Mammary epithelial cell (primary cell): ENCODE data around the gene APOA1.

Source experiments
- CTCF ChIP-seq, 2 donors: IDR thresholded peaks in 1 of 2; conservative IDR thresholded peaks in 1 of 2; 2 replicates each; pipeline ENCODE4 v1.5.1; 2011 to 2012; ENCODE audit warnings: inconsistent platforms in 2 of 2, low read length in 2 of 2, mild to moderate bottlenecking in 2 of 2, control low read depth in 1 of 2, low read depth in 1 of 2; ENCODE audit not compliant: insufficient read depth in 1 of 2; ENCODE audit errors: extremely low read depth in 1 of 2
- EZH2 ChIP-seq: IDR thresholded peaks from 2 replicates; pipeline ENCODE4 v1.6.1; 2012; ENCODE audit warnings: low read length, inconsistent platforms, borderline replicate concordance

GRCh38 chr11:116814502-116814901 is 22.9 kb downstream of the APOA1 start:
- no peak for TF ChIP-seq CTCF (conservative IDR thresholded peaks at IDR 0.05 in 1 of 2, IDR thresholded peaks at IDR 0.05 in 1 of 2; ENCODE audit: extremely low read depth in 1 of 2, insufficient read depth in 1 of 2, low read depth in 1 of 2, low read length in 2 of 2)
- TF ChIP-seq EZH2: no peak
